Mucosa of gallbladder (tissue), 1 donor: Measurements from ENCODE around the gene MGAT1. TPM values are rescaled to one million over a fixed set of nuclear protein-coding genes. Genes with fewer than 3 reads are reported as not detected.
"Not testable (repeated sequence)": the region's sequence is repeated elsewhere in the genome, so short reads cannot be mapped to it uniquely, and the experiment has no call there.

ENCODE experiments used
- DNase-seq: peaks from one replicate; pipeline ENCODE4 v3.0.0-alpha.2; 2020; ENCODE audit warnings: low spot score
- total RNA-seq: library from RNA; stranded (reverse); gene quantifications from one replicate; pipeline ENCODE4 v1.2.1, GENCODE V29; 2021
- donor health status: DM: no; HTN: no; CAD: no.

MGAT1 gene
- total RNA-seq, 1 donor from 2014 or later = 145 TPM

GRCh38 chr5:180785121-180785781 is 17.4 kb downstream of the MGAT1 start:
- DNase-seq = no peak

DNA sequence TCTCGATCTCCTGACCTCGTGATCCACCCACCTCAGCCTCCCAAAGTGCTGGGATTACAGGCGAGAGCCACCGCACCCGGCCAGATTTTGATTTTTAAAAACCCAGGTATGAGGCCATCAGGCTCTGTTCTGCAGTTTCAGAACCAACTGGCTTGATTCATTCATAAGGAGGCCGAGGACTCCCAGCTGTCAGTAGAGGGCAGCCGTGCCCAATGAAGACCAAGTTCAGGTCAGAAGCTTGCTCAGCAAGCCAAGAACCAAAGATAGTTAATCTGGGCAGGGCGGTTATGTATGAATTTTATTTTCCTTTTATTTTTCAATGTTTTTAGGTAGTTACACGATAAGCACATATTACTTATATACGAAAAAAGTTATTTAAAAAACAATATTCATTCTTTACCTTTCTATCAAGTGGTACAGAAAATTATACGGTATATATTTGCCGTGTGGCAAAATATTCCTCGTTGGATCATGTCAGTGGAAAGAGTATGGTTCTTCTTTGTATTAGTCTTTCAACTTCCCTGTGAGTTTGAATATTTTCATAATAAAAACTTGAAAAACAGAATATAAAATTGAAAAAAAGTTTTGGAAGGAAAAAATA is 18.0 kb downstream of the MGAT1 start:
- DNase-seq = peak; percentile 84

- DNase-seq = no peak
Measured at GRCh38 chr5:180783340-180784052, 19.1 kb downstream of the MGAT1 start.

GRCh38 chr5:180782748-180783147 is 19.9 kb downstream of the MGAT1 start:
- no peak for DNase-seq

GRCh38 chr5:180781900-180782326 is 20.7 kb downstream of the MGAT1 start:
- not testable (repeated sequence) for DNase-seq

DNA sequence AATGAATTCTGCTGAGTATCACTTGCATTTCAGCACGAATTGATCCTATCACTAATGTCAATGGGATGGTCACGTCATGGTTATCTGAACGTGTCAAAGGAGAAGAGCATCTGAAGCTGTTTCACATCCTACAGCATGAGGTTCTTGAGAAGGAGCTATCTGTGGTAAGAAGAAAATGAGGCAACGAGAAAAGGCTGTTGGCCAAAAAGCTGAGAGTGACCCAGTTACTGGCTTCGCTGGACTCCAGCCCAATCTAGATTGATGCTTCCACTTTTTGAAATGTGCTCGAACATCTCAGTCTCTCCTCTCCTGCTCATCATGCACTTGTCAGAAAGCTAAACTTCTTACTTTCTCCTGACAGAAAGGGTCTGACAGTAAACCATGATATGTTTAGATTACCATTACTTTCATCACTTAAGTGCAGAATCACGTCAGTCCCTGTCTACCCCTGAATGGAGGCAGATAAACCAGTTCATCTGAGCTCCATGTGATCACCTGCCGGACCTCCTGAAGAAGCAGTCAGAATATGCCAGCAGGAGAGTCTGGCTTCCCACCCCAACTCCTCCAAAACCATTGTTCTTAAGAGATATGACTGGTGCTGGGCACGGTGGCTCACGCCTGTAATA is 22.5 kb downstream of the MGAT1 start:
- no peak for DNase-seq

GRCh38 chr5:180777475-180777874 is 25.1 kb downstream of the MGAT1 start:
- no peak for DNase-seq

- no peak for DNase-seq
Measured at GRCh38 chr5:180776376-180776775, 26.2 kb downstream of the MGAT1 start.

- no peak for DNase-seq
Measured at GRCh38 chr5:180775624-180776023, 27.0 kb downstream of the MGAT1 start.

DNA sequence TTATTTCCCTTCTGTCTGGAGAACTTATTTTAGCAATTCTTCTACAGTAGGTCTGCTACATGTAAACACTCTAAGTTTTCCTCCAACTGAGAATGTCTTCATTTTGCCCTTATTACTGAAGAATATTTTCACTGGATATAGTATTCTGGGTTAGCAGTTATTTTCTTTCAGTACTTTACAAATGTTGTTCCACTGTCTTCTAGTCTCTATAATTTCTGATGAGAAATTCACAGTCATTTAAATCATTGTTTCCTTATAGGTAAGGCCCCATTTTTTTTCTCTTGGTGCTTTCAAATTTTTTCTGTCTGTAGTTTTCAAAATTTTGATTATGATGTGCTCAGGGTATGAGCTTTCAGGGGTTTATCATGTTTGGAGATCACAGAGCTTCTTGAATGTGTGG is 30.8 kb downstream of the MGAT1 start:
- no peak for DNase-seq

DNA sequence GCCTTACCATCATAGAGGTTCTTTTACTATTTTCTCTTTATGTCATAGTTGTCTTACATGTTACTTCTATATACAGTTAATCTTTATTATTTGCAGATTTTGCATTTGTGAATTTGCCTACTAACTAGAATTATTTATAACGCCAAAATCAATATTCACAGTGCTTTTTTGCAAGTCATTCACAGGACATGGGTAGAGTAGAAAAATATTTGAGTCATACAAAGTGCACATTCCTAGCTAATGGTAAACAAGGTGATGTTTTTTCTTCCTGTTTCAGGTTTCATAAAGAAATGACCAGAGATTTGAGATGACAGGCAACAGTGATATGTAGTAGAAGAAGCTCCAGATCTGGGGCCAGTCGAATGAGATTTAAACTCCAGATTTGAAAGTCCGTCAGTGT is 32.8 kb downstream of the MGAT1 start:
- DNase-seq = no peak

- no peak for DNase-seq
Measured at GRCh38 chr5:180755601-180756000, 47.0 kb downstream of the MGAT1 start.

- no peak for DNase-seq
Measured at GRCh38 chr5:180744253-180744652, 58.4 kb downstream of the MGAT1 start.

GRCh38 chr5:180742727-180743126 is 59.9 kb downstream of the MGAT1 start:
- no peak for DNase-seq

DNA sequence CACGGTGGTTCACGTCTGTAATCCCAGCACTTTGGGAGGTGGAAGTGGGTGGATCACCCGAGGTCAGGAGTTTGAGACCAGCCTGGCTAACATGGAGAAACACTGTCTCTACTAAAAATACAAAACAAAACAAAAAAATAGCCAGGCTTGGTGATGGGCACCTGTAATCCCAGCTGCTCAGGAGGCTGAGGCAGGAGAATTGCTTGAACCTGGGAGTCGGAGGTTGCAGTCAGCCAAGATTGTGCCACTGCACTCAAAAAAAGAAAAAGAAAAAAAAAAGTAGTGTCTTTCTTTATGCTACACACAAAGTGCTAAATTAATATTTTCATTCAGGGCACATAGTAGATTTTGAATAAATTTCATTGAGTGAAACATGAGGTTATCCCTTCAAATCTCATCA is 61.7 kb downstream of the MGAT1 start:
- not testable (repeated sequence) for DNase-seq

DNA sequence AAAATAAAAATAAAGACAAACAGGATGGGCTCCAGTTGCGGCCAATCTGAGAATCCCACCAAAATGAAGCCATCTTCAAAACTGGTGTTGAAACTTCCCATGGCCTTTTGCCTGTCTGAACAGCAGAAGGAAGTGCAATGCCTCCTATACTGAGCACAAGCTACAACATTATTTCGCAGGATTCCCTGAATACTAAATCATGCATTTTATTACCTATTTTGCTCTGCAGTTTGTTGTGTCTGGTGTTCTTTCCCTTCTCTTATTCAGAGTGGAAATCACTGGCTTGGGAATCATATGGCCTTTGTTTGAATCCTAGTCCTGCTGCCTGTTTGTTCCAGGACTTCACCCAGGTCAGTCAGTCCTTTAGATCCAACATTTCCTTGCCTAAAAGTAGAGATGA is 62.6 kb downstream of the MGAT1 start, which contains the start of gene OR2Y1:
OR2Y1 (minus strand) TSS at position 101 of the 400 bp plus-strand sequence; CDS start at position 101, 0 bp downstream.
- no peak for DNase-seq

GRCh38 chr5:180739271-180739670 is 63.3 kb downstream of the MGAT1 start:
- no peak for DNase-seq

DNA sequence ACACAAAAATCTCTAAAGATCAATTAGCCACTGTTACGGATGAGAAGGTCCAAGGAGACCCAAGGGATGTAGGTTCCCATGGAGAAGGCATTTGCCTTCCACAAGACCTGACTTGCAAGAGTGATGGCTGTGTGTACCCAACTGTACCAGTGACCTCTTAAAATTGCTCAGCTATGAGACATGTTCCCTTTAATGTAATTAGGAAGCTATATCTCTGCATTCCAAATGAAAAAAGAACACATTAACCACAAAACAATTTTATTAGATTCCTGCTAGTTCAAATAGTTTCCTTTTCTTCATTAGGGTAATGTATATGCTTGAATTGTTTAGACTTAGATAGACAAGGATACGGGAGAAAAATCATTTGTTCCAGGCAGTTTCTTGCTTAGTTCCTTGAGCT is 66.1 kb downstream of the MGAT1 start:
- no peak for DNase-seq
